GM12878 (cell line): Measurements from ENCODE around the gene FDXR. TPM values are rescaled to one million over a fixed set of nuclear protein-coding genes. Genes with fewer than 3 reads are reported as not detected.

ENCODE experiments used
- ATAC-seq: fragments of 200-7000 bp; cut with Tn5 transposase; 3 replicates; pipeline ENCODE4 v1.9.1; 2020; ENCODE audit warnings: mild to moderate bottlenecking, moderate library complexity
- BruUV-seq: library from RNA; stranded (reverse); fragments of 400-500 nt; replicated peaks from 2 replicates; lab custom pipeline; 2021; lab: Mats Ljungman, UMichigan
- CTCF ChIA-PET: fragments of 300-600 bp; sonication (Branson Sonifier 250); formaldehyde crosslinking; extraction: SDS; loops from one replicate; lab custom pipeline; 2021; ENCODE audit warnings: inconsistent platforms; lab: Yijun Ruan, JAX
- POLR2A ChIA-PET: fragments of 350-600 bp; formaldehyde crosslinking; extraction: SDS; loops from one replicate; lab custom pipeline; 2021; ENCODE audit warnings: inconsistent platforms; lab: Charles Lee
- RAD21 ChIA-PET: fragments of 300-600 bp; sonication (Branson Sonifier 250); formaldehyde crosslinking; loops from one replicate; lab custom pipeline; 2023; ENCODE audit warnings: antibody characterized with exemption; ENCODE audit not compliant: unreplicated experiment; lab: Charles Lee
- SMC1A ChIA-PET: fragments of 300-600 bp; sonication (Branson Sonifier 250); formaldehyde crosslinking; loops from one replicate; lab custom pipeline; 2023; ENCODE audit not compliant: unreplicated experiment, uncharacterized antibody; lab: Charles Lee
- DNase-seq: peaks from one replicate; pipeline ENCODE4 v3.0.0-alpha.2; 2011; ENCODE audit warnings: low read depth, low spot score
- FAIRE-seq: peaks from 3 replicates; lab custom pipeline; 2011; peaks lifted over from hg19 to GRCh38; lab: Jason Lieb, UNC
- H2AFZ ChIP-seq: 2 replicates; pipeline ENCODE4 v1.6.0; 2011; ENCODE audit warnings: low read depth, low read length, control low read depth; ENCODE audit not compliant: control insufficient read depth
- H3K27ac ChIP-seq: 2 replicates; pipeline ENCODE4 v1.5.1; 2011; ENCODE audit warnings: control low read depth; ENCODE audit not compliant: control insufficient read depth, insufficient read depth
- H3K27me3 ChIP-seq, 2 experiments: replicated peaks in 1 of 2; 2 replicates each; pipeline versions ENCODE4 v1.6.0 to v1.6.1; 2011; ENCODE audit warnings: low read length in 1 of 2; ENCODE audit not compliant: control insufficient read depth in 2 of 2, insufficient read depth in 2 of 2
- H3K36me3 ChIP-seq, 2 experiments: 2 replicates each; pipeline ENCODE4 v1.5.1; 2011; ENCODE audit warnings: low read length in 1 of 2; ENCODE audit not compliant: control insufficient read depth in 2 of 2, insufficient read depth in 2 of 2
- H3K4me1 ChIP-seq: 2 replicates; pipeline ENCODE4 v1.6.1; 2011; ENCODE audit warnings: mild to moderate bottlenecking, low read length, moderate library complexity, mixed read lengths; ENCODE audit not compliant: control insufficient read depth, insufficient read depth
- H3K4me2 ChIP-seq: 2 replicates; pipeline ENCODE4 v1.6.0; 2011; ENCODE audit warnings: control low read depth; ENCODE audit not compliant: control insufficient read depth, insufficient read depth
- H3K4me3 ChIP-seq: fragments of 200-600 bp; sonication (generic); 2 replicates; pipeline ENCODE4 v1.5.1; 2016
- H3K79me2 ChIP-seq: 2 replicates; pipeline ENCODE4 v1.6.0; 2011; ENCODE audit warnings: low read length; ENCODE audit not compliant: control insufficient read depth, insufficient read depth
- H3K9ac ChIP-seq: 2 replicates; pipeline ENCODE4 v1.8.0; 2011; ENCODE audit warnings: low read length, control low read depth, mixed read lengths; ENCODE audit not compliant: control insufficient read depth, insufficient read depth
- H3K9me3 ChIP-seq: replicated peaks from 3 replicates; pipeline ENCODE4 v1.5.1; 2011; ENCODE audit warnings: mild to moderate bottlenecking, low read length; ENCODE audit not compliant: control insufficient read depth, insufficient read depth
- H4K20me1 ChIP-seq: 2 replicates; pipeline ENCODE4 v1.6.0; 2011; ENCODE audit not compliant: control insufficient read depth, insufficient read depth
- CBFB ChIP-seq: IDR thresholded peaks from 2 replicates; pipeline ENCODE4 v1.6.1; 2016; ENCODE audit warnings: antibody characterized with exemption, low read depth
- FOS ChIP-seq: IDR thresholded peaks from 3 replicates; pipeline ENCODE4 v1.6.1; 2011; ENCODE audit warnings: borderline replicate concordance; ENCODE audit not compliant: insufficient read length; ENCODE audit errors: extremely low read depth
- GATAD2B ChIP-seq: fragments of 450-650 bp; conservative IDR thresholded peaks from 2 replicates; pipeline ENCODE4 v1.6.1; 2017; ENCODE audit warnings: low read depth, mild to moderate bottlenecking, moderate library complexity
- IKZF1 ChIP-seq: fragments of 450-650 bp; conservative IDR thresholded peaks from 2 replicates; pipeline ENCODE4 v1.6.1; 2017; ENCODE audit warnings: antibody characterized with exemption, mild to moderate bottlenecking
- NR2C1 ChIP-seq: fragments of 450-650 bp; IDR thresholded peaks from 2 replicates; pipeline ENCODE4 v1.6.1; 2017; ENCODE audit warnings: antibody characterized with exemption, mild to moderate bottlenecking, moderate library complexity
- PAX5 ChIP-seq: IDR thresholded peaks from 2 replicates; pipeline ENCODE4 v1.6.1; 2011; ENCODE audit warnings: low read depth, low read length, borderline replicate concordance
- RFX5 ChIP-seq: IDR thresholded peaks from 2 replicates; pipeline ENCODE4 v1.6.1; 2011; ENCODE audit warnings: low read depth, low read length, improper control_type of control experiment
- SMARCA5 ChIP-seq: fragments of 450-650 bp; IDR thresholded peaks from 2 replicates; pipeline ENCODE4 v1.6.1; 2017; ENCODE audit warnings: mild to moderate bottlenecking
- TARDBP ChIP-seq: IDR thresholded peaks from 2 replicates; pipeline ENCODE4 v1.6.1; 2016; ENCODE audit warnings: borderline replicate concordance
- WGBS: methylation state at CpG from one replicate; pipeline ENCODE4 v1.1.6; 2016; ENCODE audit warnings: low lambda C conversion rate; ENCODE audit not compliant: insufficient replicate concordance, insufficient coverage; ENCODE audit errors: missing lambda C conversion rate; 5-methylcytosine and 5-hydroxymethylcytosine counted together
- in situ Hi-C: fragments of 300-500 bp; cut with MboI; formaldehyde crosslinking; loops from 9 replicates; pipeline ENCODE4 v1.14.3; 2018; ENCODE audit warnings: mixed read lengths
- intact Hi-C: fragments of 100-400 bp; cut with micrococcal nuclease; formaldehyde crosslinking; loops from one replicate; pipeline ENCODE4 v1.14.2; 2022; ENCODE audit not compliant: unreplicated experiment
- polyA plus RNA-seq, 11 experiments: library from polyadenylated mRNA; depleted of rRNA in 4 of 11; unstranded in 6 of 11; stranded (reverse) in 5 of 11; fragments of >200 nt; fragmentation: Nextera tagmentation in 4 of 11; fragmentation: Illumina TruSeq in 1 of 11; extraction: Ambion mirVana in 4 of 11; extraction: Trizol in 1 of 11; gene quantifications; 1 replicate in 1 of 11; 2 replicates in 10 of 11; pipeline versions ENCODE4 v1.2.1 to v1.2.3, GENCODE V29; 2011 to 2016; ENCODE audit warnings: inconsistent platforms in 2 of 11, missing spikeins in 2 of 11, low read depth in 1 of 11
- total RNA-seq, 4 experiments: library from RNA; depleted of rRNA in 3 of 4; stranded (reverse); fragments of >200 nt in 3 of 4; fragmentation: Illumina TruSeq in 1 of 4; extraction: Trizol in 1 of 4; gene quantifications; 2 replicates each; pipeline versions ENCODE4 v1.2.1 to v1.2.3, GENCODE V29; 2013 to 2021
- TF ChIP-seq, protein P1 (sequence below): fragments of 450-650 bp; IDR thresholded peaks from 2 replicates; pipeline ENCODE4 v1.6.1; 2018; ENCODE audit warnings: borderline replicate concordance, mild to moderate bottlenecking; ENCODE audit not compliant: partially characterized antibody
- TF ChIP-seq, protein P2 (sequence below): IDR thresholded peaks from 2 replicates; pipeline ENCODE4 v1.6.1; 2012; ENCODE audit warnings: low read depth, low read length, improper control_type of control experiment

Gene FDXR
- total and polyA plus RNA-seq, 10 of the 15 experiments (the other 5 are each of a cell fraction or from before 2014, with no cell fraction given) = 0.85 to 162 (median 48.2) TPM

- no peaks in the 10 kb centered on the region for H3K79me2 ChIP-seq
- no peaks in the 10 kb centered on the region for H4K20me1 ChIP-seq
- FAIRE-seq (no peak), DNase-seq (no peak), ATAC-seq (no peak)
- no peaks in the 10 kb centered on the region for H3K4me1 ChIP-seq
- POLR2A ChIA-PET = interaction anchor here (0.7 kb wide), 1 partner anchor 895 kb away, joined by 4 read pairs; no protein-coding TSS in a partner anchor
- CTCF ChIA-PET = interaction anchor here (0.6 to 12.6 kb wide), 4 partner anchors 12 to 1476 kb away, joined by 3 to 274 read pairs (median 3); no protein-coding TSS in a partner anchor
- no peak overlapping the region for H3K4me2 ChIP-seq
- no peak overlapping the region for H2AFZ ChIP-seq
- in situ Hi-C loops = no loop called here
- intact Hi-C loops = no loop called here
- H3K36me3 ChIP-seq = no peaks in the 10 kb centered on the region
- WGBS = 60% methylated on average over 5 of the region's 5 CpGs
- TF ChIP-seq FOS = no peak
- no peak for TF ChIP-seq IKZF1
- TF ChIP-seq, protein P1, sequence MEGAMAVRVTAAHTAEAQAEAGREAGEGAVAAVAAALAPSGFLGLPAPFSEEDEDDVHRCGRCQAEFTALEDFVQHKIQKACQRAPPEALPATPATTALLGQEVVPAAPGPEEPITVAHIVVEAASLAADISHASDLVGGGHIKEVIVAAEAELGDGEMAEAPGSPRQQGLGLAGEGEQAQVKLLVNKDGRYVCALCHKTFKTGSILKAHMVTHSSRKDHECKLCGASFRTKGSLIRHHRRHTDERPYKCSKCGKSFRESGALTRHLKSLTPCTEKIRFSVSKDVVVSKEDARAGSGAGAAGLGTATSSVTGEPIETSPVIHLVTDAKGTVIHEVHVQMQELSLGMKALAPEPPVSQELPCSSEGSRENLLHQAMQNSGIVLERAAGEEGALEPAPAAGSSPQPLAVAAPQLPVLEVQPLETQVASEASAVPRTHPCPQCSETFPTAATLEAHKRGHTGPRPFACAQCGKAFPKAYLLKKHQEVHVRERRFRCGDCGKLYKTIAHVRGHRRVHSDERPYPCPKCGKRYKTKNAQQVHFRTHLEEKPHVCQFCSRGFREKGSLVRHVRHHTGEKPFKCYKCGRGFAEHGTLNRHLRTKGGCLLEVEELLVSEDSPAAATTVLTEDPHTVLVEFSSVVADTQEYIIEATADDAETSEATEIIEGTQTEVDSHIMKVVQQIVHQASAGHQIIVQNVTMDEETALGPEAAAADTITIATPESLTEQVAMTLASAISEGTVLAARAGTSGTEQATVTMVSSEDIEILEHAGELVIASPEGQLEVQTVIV = no peak
- TF ChIP-seq SMARCA5 = no peak
- TF ChIP-seq GATAD2B = no peak
- TF ChIP-seq NR2C1 = no peak
- no peak for TF ChIP-seq CBFB
- no peak for TF ChIP-seq TARDBP
- TF ChIP-seq RFX5 = no peak
- no peak for TF ChIP-seq PAX5
- TF ChIP-seq, protein P2, sequence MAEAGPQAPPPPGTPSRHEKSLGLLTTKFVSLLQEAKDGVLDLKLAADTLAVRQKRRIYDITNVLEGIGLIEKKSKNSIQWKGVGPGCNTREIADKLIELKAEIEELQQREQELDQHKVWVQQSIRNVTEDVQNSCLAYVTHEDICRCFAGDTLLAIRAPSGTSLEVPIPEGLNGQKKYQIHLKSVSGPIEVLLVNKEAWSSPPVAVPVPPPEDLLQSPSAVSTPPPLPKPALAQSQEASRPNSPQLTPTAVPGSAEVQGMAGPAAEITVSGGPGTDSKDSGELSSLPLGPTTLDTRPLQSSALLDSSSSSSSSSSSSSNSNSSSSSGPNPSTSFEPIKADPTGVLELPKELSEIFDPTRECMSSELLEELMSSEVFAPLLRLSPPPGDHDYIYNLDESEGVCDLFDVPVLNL = no peak
- no TSS peak for BruUV-seq
- no peaks in the 10 kb centered on the region for H3K9me3 ChIP-seq
- SMC1A ChIA-PET = interaction anchor here (0.7 to 3.0 kb wide), 3 partner anchors 39 to 113 kb away, joined by 3 to 10 read pairs (median 3); no protein-coding TSS in a partner anchor
- H3K4me3 ChIP-seq = no peak overlapping the region
- no peak overlapping the region for H3K27ac ChIP-seq
- peaks cover 2 to 6% of the 10 kb centered on the region in 2 experiments for H3K27me3 ChIP-seq
- no peak overlapping the region for H3K9ac ChIP-seq
- RAD21 ChIA-PET = interaction anchor here (1.2 to 8.1 kb wide), 4 partner anchors 10 to 42 kb away, joined by 3 to 73 read pairs (median 4); no protein-coding TSS in a partner anchor
These were observed 46.1 kb upstream of the FDXR start for GRCh38 chr17:74918906-74919305.
